ENCODE data around the gene PAK5. TPM values are rescaled to one million over a fixed set of nuclear protein-coding genes. Genes with fewer than 3 reads are reported as not detected.

PAK5 gene
- total RNA-seq, 4 donors from 2014 or later: 0.05 to 6.6 (median 0.54) TPM; not detected in 1

DNA sequence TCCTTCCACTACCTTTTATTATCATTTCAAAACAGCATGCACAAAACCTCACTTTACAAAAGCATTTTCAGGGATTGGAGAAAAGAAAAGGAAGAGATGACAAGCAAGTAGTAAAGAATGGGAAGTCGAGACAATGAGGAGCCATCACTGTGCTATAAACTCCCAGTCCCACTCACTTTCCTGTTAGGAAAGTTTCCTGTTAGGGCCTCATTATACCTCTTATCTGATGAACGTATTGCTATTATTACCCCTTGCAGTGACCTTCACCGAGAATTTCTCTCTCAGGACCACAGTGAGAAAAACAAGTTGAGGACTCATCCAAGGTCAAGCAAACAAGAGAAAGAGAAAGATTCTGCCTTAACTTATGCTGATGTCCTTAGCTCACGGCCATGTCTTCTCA, 295.7 kb downstream of the PAK5 start:
- H3K27ac ChIP-seq: no peak overlapping the region
- no peak overlapping the region for H3K4me3 ChIP-seq
- H3K36me3 ChIP-seq: no peaks in the 10 kb centered on the region
- H3K27me3 ChIP-seq: no peaks in the 10 kb centered on the region
- no peak for TF ChIP-seq POLR2AphosphoS5 (IDR thresholded peaks at IDR 0.05)
- no peak for TF ChIP-seq POLR2A (IDR thresholded peaks at IDR 0.05)
- TF ChIP-seq EP300 (IDR thresholded peaks at IDR 0.05): no peak
- TF ChIP-seq, protein P1, sequence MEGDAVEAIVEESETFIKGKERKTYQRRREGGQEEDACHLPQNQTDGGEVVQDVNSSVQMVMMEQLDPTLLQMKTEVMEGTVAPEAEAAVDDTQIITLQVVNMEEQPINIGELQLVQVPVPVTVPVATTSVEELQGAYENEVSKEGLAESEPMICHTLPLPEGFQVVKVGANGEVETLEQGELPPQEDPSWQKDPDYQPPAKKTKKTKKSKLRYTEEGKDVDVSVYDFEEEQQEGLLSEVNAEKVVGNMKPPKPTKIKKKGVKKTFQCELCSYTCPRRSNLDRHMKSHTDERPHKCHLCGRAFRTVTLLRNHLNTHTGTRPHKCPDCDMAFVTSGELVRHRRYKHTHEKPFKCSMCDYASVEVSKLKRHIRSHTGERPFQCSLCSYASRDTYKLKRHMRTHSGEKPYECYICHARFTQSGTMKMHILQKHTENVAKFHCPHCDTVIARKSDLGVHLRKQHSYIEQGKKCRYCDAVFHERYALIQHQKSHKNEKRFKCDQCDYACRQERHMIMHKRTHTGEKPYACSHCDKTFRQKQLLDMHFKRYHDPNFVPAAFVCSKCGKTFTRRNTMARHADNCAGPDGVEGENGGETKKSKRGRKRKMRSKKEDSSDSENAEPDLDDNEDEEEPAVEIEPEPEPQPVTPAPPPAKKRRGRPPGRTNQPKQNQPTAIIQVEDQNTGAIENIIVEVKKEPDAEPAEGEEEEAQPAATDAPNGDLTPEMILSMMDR (IDR thresholded peaks at IDR 0.05): no peak
- ATAC-seq: no peak
- WGBS, 2 donors (ENCODE audit: low coverage in 1 of 2): 64 to 71% methylated on average over 4 of the region's 4 CpGs
- H3K9me3 ChIP-seq: no peaks in the 10 kb centered on the region
- no peaks in the 10 kb centered on the region for H3K4me1 ChIP-seq

- no peak overlapping the region for H3K27ac ChIP-seq
- no peaks in the 10 kb centered on the region for H3K4me1 ChIP-seq
- ATAC-seq: no peak
- no peaks in the 10 kb centered on the region for H3K36me3 ChIP-seq
- no peaks in the 10 kb centered on the region for H3K9me3 ChIP-seq
- 79 to 81% methylated on average over 2 of the region's 2 CpGs for WGBS, 2 donors (ENCODE audit: low coverage in 1 of 2)
- H3K4me3 ChIP-seq: no peak overlapping the region
- TF ChIP-seq EP300 (IDR thresholded peaks at IDR 0.05) (no peak), POLR2AphosphoS5 (IDR thresholded peaks at IDR 0.05) (no peak), POLR2A (IDR thresholded peaks at IDR 0.05) (no peak)
- TF ChIP-seq, protein P1 (IDR thresholded peaks at IDR 0.05): no peak
- H3K27me3 ChIP-seq: peaks cover 3% of the 10 kb centered on the region
These were observed 303.4 kb downstream of the PAK5 start for GRCh38 chr20:9535449-9535848.

DNA sequence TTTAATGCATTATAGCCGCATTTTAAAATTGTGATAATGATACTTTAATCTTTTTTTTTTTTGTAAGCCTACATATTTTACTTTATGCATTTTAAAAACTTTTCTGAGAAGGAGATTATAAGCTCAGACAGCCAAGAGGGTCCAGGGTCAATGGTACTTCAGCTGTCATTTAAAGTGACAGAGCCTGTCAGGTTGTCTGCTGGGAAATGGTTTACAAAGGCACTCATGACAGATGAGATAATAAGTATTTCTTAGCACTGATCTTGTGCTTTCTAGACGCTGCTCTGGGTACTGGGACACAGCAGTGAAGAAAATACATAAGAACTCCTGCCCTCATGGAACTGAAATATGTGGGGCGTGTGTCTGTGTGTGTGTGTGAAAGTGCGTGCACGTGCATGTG, 304.9 kb downstream of the PAK5 start:
- no peak overlapping the region for H3K4me3 ChIP-seq
- TF ChIP-seq POLR2AphosphoS5 (IDR thresholded peaks at IDR 0.05) (no peak), POLR2A (IDR thresholded peaks at IDR 0.05) (no peak), EP300 (IDR thresholded peaks at IDR 0.05) (no peak)
- TF ChIP-seq, protein P1 (IDR thresholded peaks at IDR 0.05): no peak
- no peaks in the 10 kb centered on the region for H3K36me3 ChIP-seq
- no peak overlapping the region for H3K27ac ChIP-seq
- 75 to 81% methylated on average over 5 of the region's 5 CpGs for WGBS, 2 donors (ENCODE audit: low coverage in 1 of 2)
- H3K9me3 ChIP-seq: no peaks in the 10 kb centered on the region
- H3K27me3 ChIP-seq: peaks cover 8% of the 10 kb centered on the region
- H3K4me1 ChIP-seq: no peaks in the 10 kb centered on the region
- ATAC-seq: no peak

DNA sequence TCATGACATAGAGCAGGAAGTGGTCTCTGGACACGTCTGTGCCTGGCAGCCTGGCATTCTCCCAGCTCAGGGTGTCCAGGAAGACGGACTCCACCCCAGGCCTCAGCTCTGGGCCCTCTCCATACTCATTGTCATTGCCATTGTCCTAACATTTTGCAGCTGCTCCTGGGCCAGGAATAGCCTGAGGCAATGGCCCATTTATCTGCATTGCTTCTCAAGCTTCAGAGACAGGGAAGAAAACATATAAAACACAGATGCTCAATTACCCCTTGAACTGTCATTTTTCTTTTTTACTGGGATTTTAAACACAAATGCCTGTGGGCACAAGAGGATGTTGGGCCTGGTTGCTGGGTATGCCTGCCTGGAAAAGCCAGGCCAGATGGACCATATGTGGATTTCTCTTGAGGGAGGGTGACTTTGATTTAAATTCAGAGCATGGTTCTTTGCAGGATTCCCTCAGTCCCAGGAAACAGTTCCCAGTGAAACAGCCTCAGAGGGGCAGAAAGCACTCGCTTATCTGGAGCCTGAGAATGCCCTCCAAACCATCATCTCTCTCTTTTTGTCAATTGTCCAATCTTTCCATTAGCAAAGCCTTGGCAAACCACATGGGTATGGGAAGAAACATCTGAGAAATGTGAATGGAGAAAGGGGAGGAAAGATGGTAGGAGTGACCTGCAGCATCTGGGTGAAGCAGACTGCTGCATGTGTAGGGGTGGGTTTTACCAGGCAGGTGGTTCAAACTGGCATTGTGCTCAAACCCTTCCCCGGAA, 306.6 kb downstream of the PAK5 start:
- H3K27me3 ChIP-seq: peaks cover 8% of the 10 kb centered on the region
- H3K4me3 ChIP-seq: no peak overlapping the region
- 40 to 80% methylated on average over 2 to 3 of the region's 4 CpGs for WGBS, 2 donors (ENCODE audit: low coverage in 1 of 2)
- no peak for ATAC-seq
- no peak for TF ChIP-seq POLR2A (IDR thresholded peaks at IDR 0.05)
- TF ChIP-seq EP300 (IDR thresholded peaks at IDR 0.05): no peak
- TF ChIP-seq, protein P1 (IDR thresholded peaks at IDR 0.05): no peak
- H3K4me1 ChIP-seq: no peaks in the 10 kb centered on the region
- no peaks in the 10 kb centered on the region for H3K9me3 ChIP-seq
- no peak overlapping the region for H3K27ac ChIP-seq
- no peaks in the 10 kb centered on the region for H3K36me3 ChIP-seq

GRCh38 chr20:9531581-9531980, 307.3 kb downstream of the PAK5 start:
- no peaks in the 10 kb centered on the region for H3K36me3 ChIP-seq
- H3K27me3 ChIP-seq: peaks cover 6% of the 10 kb centered on the region
- no peaks in the 10 kb centered on the region for H3K4me1 ChIP-seq
- no peak overlapping the region for H3K27ac ChIP-seq
- 29 to 60% methylated on average over 2 of the region's 2 CpGs for WGBS, 2 donors (ENCODE audit: low coverage in 1 of 2)
- TF ChIP-seq, protein P1 (IDR thresholded peaks at IDR 0.05): no peak
- TF ChIP-seq POLR2A (IDR thresholded peaks at IDR 0.05): no peak
- TF ChIP-seq POLR2AphosphoS5 (IDR thresholded peaks at IDR 0.05): no peak
- no peak for TF ChIP-seq EP300 (IDR thresholded peaks at IDR 0.05)
- no peak for ATAC-seq
- no peak overlapping the region for H3K4me3 ChIP-seq
- H3K9me3 ChIP-seq: no peaks in the 10 kb centered on the region
